GM20000 (cell line): ENCODE data around the gene ALG12.
"Not testable (repeated sequence)": the region's sequence is repeated elsewhere in the genome, so short reads cannot be mapped to it uniquely, and the experiment has no call there.

ENCODE experiments used
- DNase-seq: peaks from one replicate; pipeline ENCODE4 v3.0.0; 2012; ENCODE audit warnings: low spot score
- CTCF ChIP-seq: IDR thresholded peaks from 2 replicates; pipeline ENCODE4 v1.5.1; 2012; ENCODE audit warnings: mild to moderate bottlenecking, control low read depth; ENCODE audit errors: extremely low read depth, missing control alignments

Gene ALG12

GRCh38 chr22:49853981-49854831 lies 64.0 kb downstream of the ALG12 start:
- peak; percentile 49 for DNase-seq
- TF ChIP-seq CTCF = no peak

GRCh38 chr22:49852898-49853894 lies 65.0 kb downstream of the ALG12 start, which contains the start of gene ZBED4:
Gene ZBED4, plus strand, starts transcription at chr22:49853844. Its CDS starts 29,819 bp downstream, at chr22:49883663.
- peak; percentile 100 for DNase-seq
- no peak for TF ChIP-seq CTCF

- not testable (repeated sequence) for DNase-seq
These were observed 65.7 kb downstream of the ALG12 start for GRCh38 chr22:49852568-49852897.

- no peak for TF ChIP-seq CTCF
These were observed 67.1 kb downstream of the ALG12 start for GRCh38 chr22:49850959-49851802.

More at GRCh38 chr22:49850959-49851802, 67.1 kb downstream of the ALG12 start:
- no peak for DNase-seq
